NCI-H2227 (cell line): ENCODE data around the gene RETREG3.

ENCODE experiments used
- DNase-seq: peaks from one replicate; lab custom pipeline; 2025; ENCODE audit not compliant: unreplicated experiment; lab: John Stamatoyannopoulos, UW

Gene RETREG3

GRCh38 chr17:42535155-42536047 lies 73.8 kb downstream of the RETREG3 start:
- no peak for DNase-seq

DNA sequence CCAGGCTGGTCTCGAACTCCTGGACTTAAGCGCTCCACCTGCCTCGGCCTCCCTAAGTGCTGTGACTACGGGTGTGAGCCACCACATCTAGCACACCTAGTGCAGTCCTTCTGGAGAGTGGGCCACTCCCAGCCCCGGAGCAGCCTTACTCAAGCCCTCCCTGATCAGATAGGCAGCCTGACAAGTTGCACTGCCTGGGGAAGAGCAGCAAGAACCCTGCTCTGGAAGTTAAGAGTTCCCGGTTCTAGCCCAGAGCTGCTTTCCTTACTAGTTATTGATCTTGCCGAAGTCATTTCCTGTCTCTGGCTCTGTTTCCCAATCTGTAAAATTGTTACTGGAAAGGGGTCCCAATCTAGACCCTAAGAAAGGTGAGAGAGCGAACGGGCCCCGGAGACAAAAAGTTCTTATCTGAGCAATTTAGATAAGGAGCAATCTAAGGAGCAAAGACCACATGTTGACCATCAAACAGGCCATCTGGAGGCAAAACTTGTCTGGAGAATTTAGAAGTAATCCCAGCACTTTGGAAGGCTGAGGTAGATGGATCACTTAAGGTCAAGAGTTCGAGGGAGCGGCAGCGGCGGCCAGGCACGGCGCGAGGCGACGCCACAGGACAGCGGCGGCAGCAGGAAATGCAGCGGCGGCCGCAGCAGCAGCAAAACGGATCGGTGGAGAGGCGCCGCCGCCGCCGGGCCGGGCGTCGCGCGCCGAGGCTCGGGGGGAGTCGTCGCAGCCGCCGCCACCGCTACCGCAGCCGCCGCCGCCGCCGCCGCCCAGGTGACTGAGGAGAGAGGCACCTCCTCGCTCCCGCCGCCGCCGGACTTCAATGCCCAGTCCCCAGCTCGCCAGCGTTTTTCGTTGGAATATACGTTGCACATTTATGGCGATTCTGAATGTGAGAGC lies 77.5 kb downstream of the RETREG3 start:
- peak; percentile 68 for DNase-seq

- no peak for DNase-seq
Observed at GRCh38 chr17:42530952-42531454, 78.2 kb downstream of the RETREG3 start.
